GM12891 (cell line): ENCODE data around the gene CD83.

Source experiments
- DNase-seq: peaks from one replicate; pipeline ENCODE4 v3.0.0; 2011; ENCODE audit warnings: low spot score; ENCODE audit not compliant: insufficient read length
- FAIRE-seq: peaks from 2 replicates; lab custom pipeline; 2011; peaks lifted over from hg19 to GRCh38; lab: Jason Lieb, UNC
- PAX5 ChIP-seq: IDR thresholded peaks from 2 replicates; pipeline ENCODE4 v1.6.1; 2011; ENCODE audit warnings: low read length, moderate library complexity, mild to moderate bottlenecking; ENCODE audit not compliant: insufficient read depth, severe bottlenecking
- POLR2A ChIP-seq: IDR thresholded peaks from 2 replicates; pipeline ENCODE4 v1.6.1; 2011; ENCODE audit warnings: low read depth, low read length, control low read depth
- POLR2AphosphoS5 ChIP-seq: IDR thresholded peaks from 2 replicates; pipeline ENCODE4 v1.6.1; 2011; ENCODE audit warnings: low read depth, low read length, control low read depth
- POU2F2 ChIP-seq: IDR thresholded peaks from 2 replicates; pipeline ENCODE4 v1.6.1; 2011; ENCODE audit warnings: low read depth, mild to moderate bottlenecking, control low read depth, low read length, moderate library complexity
- SPI1 ChIP-seq: IDR thresholded peaks from 2 replicates; pipeline ENCODE4 v1.6.1; 2011; ENCODE audit warnings: low read depth, low read length, control low read depth
- TAF1 ChIP-seq: IDR thresholded peaks from 2 replicates; pipeline ENCODE4 v1.6.1; 2011; ENCODE audit warnings: low read depth, low read length, control low read depth

CD83 gene

DNA sequence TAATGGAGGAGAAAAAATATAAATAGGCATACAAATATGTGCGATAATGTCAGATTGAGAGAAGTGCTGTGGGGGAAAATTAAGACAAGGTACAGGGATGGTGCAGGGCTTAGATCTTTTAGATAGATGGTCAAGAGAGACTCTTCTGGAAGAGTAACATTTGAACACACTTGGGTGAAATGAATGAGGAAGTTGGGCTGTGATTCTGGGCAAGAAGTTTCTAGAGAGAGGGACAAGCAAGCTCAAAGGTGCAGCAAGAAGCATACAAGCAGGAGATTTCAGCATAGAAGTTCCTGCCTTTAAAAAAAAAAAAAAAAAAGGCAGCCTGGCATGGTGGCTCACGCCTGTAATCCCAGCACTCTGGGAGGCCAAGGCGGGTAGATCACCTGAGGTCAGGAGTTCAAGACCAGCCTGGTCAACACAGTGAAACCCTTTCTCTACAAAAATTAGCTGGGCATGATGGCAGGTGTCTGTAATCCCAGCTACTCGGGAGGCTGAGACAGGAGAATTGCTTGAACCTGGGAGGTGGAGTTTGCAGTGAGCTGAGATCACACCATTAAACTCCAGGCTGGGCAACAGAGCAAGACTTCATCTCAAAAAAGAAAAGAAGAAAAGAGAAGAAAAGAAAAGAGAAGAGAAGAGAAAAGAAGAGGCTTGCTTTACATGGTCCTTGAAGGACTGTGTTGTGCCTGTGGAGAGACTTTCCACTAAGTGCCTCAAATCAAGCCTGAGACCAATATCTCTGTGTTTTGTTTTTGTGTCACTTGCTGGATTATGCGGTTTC, 9.7 kb upstream of the CD83 start:
- DNase-seq = no peak
- FAIRE-seq = peak; percentile 33
- no peak for TF ChIP-seq POLR2AphosphoS5
- no peak; the same call in 1 of the 2 replicates for TF ChIP-seq SPI1
- no peak for TF ChIP-seq POU2F2

DNA sequence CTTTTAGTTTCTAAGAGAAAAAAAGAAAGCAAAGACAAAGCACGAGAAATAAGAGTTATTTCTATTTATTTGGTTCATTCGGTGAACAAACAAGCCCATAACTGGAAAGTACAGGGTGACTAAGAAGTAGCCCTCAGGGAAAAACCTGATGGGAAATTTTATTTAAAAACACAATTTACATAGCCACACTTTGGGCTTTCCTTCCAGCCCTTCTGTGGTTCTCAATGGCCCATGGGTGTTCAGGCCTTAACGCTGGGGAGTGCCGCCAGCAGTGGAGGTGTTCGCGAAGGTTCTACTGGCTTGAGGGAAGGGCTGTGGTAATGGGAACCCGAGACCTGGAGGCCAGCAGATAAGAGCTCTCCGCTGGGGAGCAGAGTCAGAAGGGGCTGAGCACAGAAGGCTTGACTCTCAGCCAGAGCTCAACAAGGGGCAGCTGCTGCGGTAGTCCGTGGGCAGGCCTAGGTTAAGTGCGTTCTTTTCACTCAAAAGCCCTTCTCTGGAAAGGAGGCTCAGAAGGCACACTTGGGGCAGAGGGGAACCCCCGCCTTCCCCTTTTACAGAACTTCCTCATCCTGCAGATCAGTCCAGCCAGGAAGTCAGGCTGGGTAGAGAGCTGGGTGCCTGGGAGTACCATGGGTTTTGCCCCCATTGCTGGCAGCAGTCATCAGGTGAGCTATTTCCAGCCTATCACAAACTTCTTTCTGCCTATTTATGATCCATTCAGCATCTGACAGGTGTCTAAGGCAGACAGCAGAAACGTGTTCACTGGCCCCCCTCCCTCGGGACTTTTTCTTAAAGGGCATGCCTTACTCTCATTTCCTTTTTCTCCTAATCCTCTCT, 8.8 kb upstream of the CD83 start:
- DNase-seq (no peak), FAIRE-seq (peak; percentile 98)
- TF ChIP-seq POLR2AphosphoS5 (0 out of 2 replicates have a peak, but pooled peaks have one; percentile 33), TAF1 (peak; percentile 49; the same call in 1 of the 2 replicates), POU2F2 (peak; percentile 59; the same call in 1 of the 2 replicates), POLR2A (no peak; the same call in 1 of the 2 replicates), PAX5 (no peak), SPI1 (peak; percentile 82)

DNA sequence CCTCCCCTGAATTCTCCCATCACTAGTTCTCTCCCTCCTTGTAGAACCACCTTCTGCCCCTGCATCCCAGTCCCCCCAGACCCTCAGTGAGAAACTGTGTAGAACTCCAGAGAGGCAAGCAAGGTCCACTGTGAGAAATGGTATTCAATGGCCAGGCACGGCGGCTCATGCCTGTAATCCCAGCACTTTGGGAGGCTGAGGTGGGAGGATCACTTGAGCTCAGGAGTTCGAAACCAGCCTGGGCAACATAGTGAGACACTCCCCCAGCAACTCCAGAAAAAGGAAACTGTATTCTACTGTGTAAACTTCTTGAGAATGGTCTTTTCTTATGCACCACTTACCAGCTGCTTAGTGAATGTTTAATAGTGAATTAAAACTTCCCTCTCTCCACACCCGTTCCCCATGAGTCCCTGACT, 8.2 kb upstream of the CD83 start:
- DNase-seq (no peak), FAIRE-seq (no peak)
- no peak for TF ChIP-seq SPI1
- no peak for TF ChIP-seq POU2F2
- TF ChIP-seq TAF1 = no peak; the same call in 1 of the 2 replicates
- no peak for TF ChIP-seq POLR2AphosphoS5
- TF ChIP-seq POLR2A = no peak
- no peak for TF ChIP-seq PAX5

DNA sequence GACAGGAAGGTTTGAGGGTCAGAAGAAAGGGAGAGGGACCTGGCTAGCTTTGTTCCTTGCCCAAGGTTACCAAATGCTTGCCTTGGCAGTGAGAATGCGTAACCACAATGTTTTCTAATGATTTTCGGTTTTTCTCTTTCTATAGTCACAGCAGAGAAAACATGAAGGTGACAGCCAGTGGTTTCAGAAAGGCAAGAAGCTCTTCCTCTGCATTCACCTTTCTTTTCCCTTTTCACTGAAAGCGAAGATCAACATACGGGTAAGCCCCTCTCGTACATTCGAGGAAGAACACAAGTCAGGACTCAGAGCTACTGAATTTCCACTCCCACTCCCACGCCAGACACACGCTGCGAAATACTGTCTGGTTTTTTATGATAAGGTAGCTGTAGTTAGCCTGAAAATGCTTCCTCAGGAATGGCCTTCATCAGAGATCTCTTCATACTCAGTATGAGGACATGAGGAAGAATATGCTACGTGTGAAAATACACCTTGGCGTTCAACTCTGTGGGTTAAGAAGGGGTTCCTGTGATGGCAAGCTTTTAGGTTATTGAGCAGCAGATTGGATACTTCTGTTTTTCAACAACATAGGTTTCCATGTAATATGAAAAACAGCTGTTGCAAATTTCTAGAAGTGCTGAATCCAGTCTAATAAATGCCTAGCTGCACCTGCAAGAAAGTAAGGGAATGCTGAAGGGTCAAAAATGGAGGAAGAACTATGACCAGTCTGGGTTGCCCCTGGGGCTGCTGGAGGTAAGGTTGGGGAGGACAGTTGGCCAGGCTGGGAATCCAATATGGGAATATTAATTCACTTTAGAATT, 7.4 kb upstream of the CD83 start:
- TF ChIP-seq SPI1 (peak; percentile 57), POU2F2 (no peak)
- DNase-seq = no peak
- peak; percentile 94 for FAIRE-seq

DNA sequence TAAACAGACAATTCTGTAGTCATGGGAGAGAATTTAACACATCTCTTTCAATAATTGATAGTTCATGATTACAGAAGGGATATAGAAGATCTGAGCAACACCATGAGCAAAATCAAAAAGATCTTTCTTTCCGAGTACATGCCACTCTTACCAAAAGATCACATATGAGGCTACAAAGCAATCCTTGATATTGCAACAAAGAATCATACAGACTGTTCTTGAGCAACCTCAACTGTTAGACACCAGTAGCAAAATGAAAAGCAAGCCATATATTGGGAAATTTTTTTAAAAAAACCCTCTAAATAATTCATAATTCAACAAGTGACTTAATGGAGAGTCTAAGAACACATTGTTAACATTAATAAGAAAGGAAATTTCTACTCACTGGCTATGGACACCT, 3.6 kb upstream of the CD83 start:
- FAIRE-seq (no peak), DNase-seq (no peak)
- TF ChIP-seq TAF1 (no peak), POLR2AphosphoS5 (no peak), POLR2A (no peak), PAX5 (no peak), SPI1 (no peak), POU2F2 (no peak)

DNA sequence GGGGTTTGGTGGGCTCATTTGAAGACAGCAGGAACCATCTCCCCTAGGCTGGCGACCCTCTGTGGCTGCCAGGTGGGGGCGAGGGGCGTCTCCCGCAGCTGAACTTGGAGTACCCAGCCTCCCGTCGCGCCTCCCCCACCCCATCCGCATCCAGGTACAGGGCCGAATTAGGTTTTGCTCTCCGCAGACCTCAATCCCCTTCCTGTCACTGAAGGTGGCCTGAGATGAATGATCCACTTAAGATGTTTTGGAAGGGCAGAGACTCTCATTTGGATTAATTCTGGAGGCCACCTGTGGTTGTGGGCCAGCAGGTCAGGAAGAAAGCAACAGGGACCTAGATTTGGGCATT, 493 bp downstream of the CD83 start:
- no peak for DNase-seq
- FAIRE-seq = no peak
- no peak for TF ChIP-seq TAF1
- no peak for TF ChIP-seq POLR2AphosphoS5
- TF ChIP-seq SPI1 = no peak
- no peak for TF ChIP-seq PAX5
- TF ChIP-seq POU2F2 = no peak
- TF ChIP-seq POLR2A = no peak

DNA sequence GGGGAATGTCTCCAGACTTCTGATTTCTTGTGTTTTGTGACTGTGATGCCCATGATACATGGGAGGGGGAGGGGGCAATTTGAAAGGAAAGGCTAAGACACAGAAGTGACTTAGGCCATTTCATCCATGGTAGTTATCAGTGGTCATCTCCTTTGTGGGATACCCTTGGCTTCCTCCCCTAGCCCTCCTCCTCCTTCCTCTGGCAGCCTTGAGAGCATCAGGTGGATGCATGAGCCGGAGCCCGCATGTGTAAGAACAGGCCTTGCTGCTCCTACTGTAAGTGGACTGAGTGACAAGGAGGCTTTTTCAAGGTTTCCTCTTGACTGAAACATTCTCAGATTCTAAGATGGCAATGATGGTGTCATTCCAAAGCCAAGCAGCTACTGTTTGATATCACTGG, 874 bp downstream of the CD83 start:
- TF ChIP-seq POU2F2 (no peak), POLR2A (no peak), TAF1 (no peak), SPI1 (no peak), POLR2AphosphoS5 (no peak)
- DNase-seq (no peak), FAIRE-seq (peak; percentile 41)

DNA sequence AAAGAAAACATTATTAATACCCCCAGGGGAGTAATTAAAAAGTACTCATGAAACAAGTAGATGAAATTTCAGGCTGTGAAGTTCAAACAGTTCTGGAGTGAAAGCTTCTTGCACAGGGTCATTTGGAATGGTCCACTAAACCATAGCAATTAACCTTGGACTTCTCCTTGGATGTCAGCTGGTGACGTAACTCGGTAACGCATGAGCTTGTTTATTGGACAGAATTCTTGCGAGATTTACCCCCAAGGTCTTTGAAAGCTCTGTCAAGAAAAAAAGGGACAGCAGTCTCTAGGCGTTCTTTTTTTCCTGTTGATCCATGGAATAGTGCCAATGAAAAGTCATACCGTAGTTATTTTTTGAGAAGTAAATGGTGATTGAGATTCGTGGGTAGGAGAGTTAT, 2.2 kb downstream of the CD83 start:
- DNase-seq (no peak), FAIRE-seq (peak; percentile 65)
- no peak for TF ChIP-seq SPI1
- TF ChIP-seq POLR2A = peak; percentile 72
- TF ChIP-seq POLR2AphosphoS5 = peak; percentile 58; the same call in 1 of the 2 replicates
- TF ChIP-seq POU2F2 = no peak
- no peak for TF ChIP-seq PAX5

DNA sequence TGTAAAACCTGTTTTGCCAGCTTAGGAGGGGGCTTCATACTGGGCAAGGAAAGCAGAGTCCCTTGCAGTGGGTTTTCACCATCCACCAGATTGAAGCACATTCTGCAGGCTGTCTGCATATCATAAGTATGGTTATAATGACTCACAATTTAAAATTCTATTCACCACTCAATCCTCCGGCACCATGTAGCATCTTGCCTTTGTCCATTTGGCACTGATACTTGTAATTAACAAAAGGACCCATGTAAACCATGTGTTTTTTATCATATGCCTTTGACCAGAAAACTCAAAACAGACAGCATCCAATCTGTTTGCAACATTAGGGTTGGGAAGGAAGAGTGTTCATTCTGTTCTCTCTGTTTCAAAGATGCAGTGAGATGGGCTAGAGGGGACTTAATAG, 3.0 kb downstream of the CD83 start:
- 0 out of 2 replicates have a peak, but pooled peaks have one; percentile 6 for TF ChIP-seq POLR2AphosphoS5
- 0 out of 2 replicates have a peak, but pooled peaks have one; percentile 20 for TF ChIP-seq POLR2A
- no peak for TF ChIP-seq TAF1
- no peak for TF ChIP-seq SPI1
- peak; percentile 52 for FAIRE-seq
- no peak for DNase-seq

DNA sequence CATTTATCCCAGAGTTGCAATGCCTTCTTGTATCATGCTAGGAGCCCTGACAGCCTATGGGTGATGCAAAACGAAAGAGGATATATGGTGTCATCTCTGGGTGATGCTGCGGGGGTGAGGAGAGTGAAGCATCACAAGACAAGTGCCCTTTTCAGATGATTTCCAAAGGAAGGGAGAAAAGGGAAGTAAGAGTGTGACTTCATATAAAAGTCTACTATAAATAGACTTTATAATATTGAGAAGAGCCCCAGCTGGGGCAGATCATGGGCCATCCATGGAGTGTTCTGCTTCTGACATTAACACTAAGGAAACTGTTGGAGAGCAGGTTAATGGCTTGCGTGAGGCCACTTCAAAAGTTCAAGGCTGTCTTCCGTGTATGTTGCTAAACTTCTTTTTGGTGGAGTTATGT, 4.4 kb downstream of the CD83 start:
- peak; percentile 61 for TF ChIP-seq POLR2AphosphoS5
- peak; percentile 43; the same call in 1 of the 2 replicates for TF ChIP-seq SPI1
- 0 out of 2 replicates have a peak, but pooled peaks have one; percentile 31 for TF ChIP-seq POU2F2
- no peak; the same call in 1 of the 2 replicates for TF ChIP-seq TAF1
- peak; percentile 77 for TF ChIP-seq POLR2A
- DNase-seq (no peak), FAIRE-seq (peak; percentile 92)
